ENCODE measurements around the gene KIAA1671.
"Not testable (repeated sequence)": the region's sequence is repeated elsewhere in the genome, so short reads cannot be mapped to it uniquely, and the experiment has no call there.

Gene KIAA1671

DNA sequence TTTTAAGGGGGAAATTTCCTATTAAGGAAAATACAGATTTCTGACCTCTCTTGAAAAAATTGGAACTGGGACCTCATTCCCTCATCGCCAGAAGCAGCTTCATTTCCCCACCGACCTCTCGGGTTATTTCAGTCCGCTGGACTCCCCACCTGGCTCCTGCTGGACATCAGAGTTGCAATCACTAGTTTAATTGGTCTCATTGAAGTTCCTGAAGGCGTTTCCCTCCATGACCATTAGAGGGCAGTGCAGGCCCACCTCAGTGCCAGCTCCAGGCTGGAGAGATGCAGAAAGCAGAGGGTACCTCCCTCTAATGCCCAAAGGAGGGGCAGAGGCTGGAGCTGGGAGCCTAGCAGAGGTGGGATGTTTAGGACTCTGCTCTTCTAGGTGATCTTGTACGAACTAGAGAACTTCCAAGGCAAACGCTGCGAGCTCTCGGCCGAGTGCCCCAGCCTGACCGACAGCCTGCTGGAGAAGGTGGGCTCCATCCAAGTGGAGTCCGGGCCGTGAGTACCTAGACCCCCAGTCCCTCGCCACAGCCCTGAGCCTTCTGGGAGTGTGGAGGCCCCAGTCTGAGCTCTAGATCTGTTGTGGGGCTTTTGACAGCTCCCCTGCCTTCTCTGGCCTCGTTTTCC is 249.9 kb downstream of the KIAA1671 start:
- H3K4me3 ChIP-seq (ENCODE audit: low read depth, low read length) = no peak overlapping the region
- DNase-seq (ENCODE audit: low read depth) = no peak
- TF ChIP-seq, protein P1, sequence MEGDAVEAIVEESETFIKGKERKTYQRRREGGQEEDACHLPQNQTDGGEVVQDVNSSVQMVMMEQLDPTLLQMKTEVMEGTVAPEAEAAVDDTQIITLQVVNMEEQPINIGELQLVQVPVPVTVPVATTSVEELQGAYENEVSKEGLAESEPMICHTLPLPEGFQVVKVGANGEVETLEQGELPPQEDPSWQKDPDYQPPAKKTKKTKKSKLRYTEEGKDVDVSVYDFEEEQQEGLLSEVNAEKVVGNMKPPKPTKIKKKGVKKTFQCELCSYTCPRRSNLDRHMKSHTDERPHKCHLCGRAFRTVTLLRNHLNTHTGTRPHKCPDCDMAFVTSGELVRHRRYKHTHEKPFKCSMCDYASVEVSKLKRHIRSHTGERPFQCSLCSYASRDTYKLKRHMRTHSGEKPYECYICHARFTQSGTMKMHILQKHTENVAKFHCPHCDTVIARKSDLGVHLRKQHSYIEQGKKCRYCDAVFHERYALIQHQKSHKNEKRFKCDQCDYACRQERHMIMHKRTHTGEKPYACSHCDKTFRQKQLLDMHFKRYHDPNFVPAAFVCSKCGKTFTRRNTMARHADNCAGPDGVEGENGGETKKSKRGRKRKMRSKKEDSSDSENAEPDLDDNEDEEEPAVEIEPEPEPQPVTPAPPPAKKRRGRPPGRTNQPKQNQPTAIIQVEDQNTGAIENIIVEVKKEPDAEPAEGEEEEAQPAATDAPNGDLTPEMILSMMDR (IDR thresholded peaks at IDR 0.05; ENCODE audit: control insufficient read depth, extremely low read depth, insufficient read depth) = peak; percentile 89

DNA sequence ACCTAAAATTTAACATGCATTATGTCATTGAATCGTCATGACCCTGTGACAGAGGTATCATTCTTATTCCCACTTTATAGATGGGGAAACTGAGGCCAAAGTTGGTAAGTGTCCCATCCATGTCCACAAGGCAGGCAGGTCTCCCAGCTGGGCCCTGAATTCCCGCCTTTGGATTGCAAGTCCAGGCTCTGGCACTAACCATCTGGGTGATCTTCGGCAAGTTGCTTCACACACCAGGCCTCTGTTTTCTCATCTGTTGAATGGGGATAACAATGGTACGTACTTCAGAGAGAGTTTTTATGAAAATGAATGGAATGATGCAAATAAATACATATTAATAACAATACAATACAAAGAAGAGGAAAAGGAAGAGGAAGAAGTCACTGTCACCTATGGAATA is 250.6 kb downstream of the KIAA1671 start:
- H3K4me3 ChIP-seq (ENCODE audit: low read depth, low read length) = no peak overlapping the region
- no peak for DNase-seq (ENCODE audit: low read depth)
- TF ChIP-seq, protein P1 (IDR thresholded peaks at IDR 0.05; ENCODE audit: control insufficient read depth, extremely low read depth, insufficient read depth) = no peak

DNA sequence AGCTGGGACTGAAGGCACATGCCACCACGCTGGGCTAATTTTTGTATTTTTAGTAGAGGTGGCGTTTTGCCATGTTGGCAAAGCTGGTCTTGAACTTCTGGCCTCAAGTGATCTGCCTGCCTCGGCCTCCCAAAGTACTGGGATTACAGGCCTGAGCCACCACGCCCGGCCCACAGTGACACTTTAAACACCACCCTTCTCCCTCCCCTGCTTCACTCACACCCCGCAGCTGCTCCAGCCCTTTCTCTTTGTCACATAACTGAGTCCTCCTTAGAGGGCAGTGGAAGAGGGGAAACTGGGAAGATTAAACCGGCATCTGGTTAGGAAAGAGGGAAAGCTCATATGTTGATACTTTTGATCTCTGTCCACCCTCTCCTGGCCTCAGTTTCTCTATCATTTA is 252.0 kb downstream of the KIAA1671 start:
- not testable (repeated sequence) for DNase-seq (ENCODE audit: low read depth); H3K4me3 ChIP-seq (ENCODE audit: low read depth, low read length)

DNA sequence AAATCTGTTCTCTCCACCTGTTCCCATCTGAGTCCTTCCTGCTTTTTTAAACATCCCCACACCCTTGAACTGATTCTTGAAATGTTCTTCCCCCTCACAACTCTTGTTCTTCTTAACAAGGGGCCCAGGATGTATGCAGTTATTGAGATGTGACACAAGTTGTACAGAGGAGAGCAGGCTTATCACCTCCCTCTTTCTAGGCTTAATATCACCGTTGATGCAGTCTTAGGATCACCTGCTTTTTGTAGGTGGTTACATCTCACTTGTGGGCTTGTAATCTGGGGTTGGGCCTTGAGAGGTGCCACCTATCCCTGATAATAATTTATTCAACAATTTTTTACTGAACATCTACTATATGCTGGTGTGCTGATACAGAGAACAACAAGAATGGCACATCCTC is 253.3 kb downstream of the KIAA1671 start:
- DNase-seq (ENCODE audit: low read depth) = no peak
- TF ChIP-seq, protein P1 (IDR thresholded peaks at IDR 0.05; ENCODE audit: control insufficient read depth, extremely low read depth, insufficient read depth) = no peak
- H3K4me3 ChIP-seq (ENCODE audit: low read depth, low read length) = no peak overlapping the region

DNA sequence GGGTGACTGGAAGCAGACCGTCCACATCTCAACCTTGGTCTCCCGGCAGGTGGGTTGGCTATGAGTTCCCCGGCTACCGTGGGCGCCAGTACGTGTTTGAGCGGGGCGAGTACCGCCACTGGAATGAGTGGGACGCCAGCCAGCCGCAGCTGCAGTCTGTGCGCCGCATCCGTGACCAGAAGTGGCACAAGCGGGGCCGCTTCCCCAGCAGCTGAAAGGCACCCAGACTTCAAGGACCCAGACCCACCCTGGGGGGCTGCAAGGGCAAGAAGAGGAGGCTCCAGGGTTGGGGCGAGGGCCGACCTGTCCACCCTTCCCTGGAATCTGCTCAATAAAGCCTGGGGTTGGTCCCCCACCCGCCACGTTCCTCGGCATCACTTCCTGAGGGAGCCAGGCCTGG is 254.5 kb downstream of the KIAA1671 start:
- DNase-seq (ENCODE audit: low read depth) = no peak
- TF ChIP-seq, protein P1 (IDR thresholded peaks at IDR 0.05; ENCODE audit: control insufficient read depth, extremely low read depth, insufficient read depth) = no peak
- no peak overlapping the region for H3K4me3 ChIP-seq (ENCODE audit: low read depth, low read length)

DNA sequence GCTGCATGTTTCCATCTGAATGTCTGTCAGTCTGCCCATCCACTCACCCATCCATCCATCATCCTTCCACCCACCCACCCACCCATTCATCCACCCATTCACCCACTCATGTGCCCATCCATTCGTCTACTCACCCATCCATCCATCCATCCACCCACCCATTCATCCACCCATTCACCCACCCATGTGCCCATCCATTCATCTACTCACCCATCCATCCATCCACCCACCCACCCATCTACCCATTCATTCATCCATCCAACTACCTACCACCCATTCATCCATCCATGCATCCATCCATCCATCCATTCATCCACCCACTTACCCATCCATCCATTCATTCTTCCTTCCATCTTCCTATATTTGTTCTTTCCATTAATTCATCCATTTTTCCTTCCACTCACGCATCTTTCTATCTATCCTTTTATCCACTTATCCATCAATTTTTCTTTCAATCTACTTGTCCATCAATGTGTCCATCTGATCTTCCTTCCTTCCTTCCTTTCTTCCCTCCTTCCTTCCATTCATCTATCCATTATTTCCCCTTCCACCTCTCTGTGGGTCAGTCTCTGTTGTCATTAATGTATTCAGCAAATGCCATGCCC is 255.1 kb downstream of the KIAA1671 start:
- TF ChIP-seq, protein P1 (IDR thresholded peaks at IDR 0.05; ENCODE audit: control insufficient read depth, extremely low read depth, insufficient read depth) = no peak
- DNase-seq (ENCODE audit: low read depth) = no peak
- no peak overlapping the region for H3K4me3 ChIP-seq (ENCODE audit: low read depth, low read length)

DNA sequence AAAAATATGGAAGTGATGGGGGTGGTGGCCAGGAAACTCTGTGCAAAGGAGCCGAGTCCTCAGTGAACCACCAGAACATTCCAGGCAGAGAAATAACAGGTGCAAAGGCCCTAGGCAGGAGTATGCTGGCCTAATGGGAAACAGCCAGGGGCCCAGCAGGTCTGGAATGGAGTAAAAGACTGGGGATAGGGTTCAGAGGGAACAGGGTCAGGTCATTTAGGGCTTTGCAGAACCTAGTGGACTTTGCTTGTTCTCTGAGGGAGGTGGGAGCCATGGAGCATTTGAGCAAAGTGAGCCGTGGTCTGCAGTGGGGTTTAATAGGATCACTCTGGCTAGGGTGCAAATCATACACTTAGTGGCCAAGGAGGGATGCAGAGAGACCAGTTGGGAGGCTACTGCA is 255.8 kb downstream of the KIAA1671 start:
- TF ChIP-seq, protein P1 (IDR thresholded peaks at IDR 0.05; ENCODE audit: control insufficient read depth, extremely low read depth, insufficient read depth) = no peak
- DNase-seq (ENCODE audit: low read depth) = no peak
- no peak overlapping the region for H3K4me3 ChIP-seq (ENCODE audit: low read depth, low read length)
